ENCODE data around the gene EFCAB6. TPM values are rescaled to one million over a fixed set of nuclear protein-coding genes. Genes with fewer than 3 reads are reported as not detected.

Gene EFCAB6
- total RNA-seq, 1 donor from 2014 or later = 1.5 TPM

DNA sequence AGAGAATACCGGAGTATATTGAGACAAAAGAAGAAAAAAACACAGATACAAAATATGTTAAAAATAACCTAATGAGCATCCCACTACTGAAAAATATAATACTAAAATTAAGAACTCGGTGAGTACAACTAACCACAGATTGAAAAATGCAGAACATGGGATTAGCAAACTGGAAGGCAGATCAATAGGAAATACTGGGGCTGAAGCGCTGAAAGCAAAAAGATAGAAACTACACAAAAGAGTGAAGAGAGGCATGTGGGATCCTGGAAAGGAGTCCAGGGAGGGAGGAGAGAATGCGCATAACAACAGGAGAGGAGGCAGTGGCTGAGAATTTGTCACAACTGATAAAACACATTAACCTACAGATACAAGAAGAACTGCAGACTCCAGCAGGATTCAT, 159.3 kb downstream of the EFCAB6 start:
- Mint-ChIP-seq H3K9me3 (peaks cover 13% of the 10 kb centered on the region), H3K27me3 (ENCODE audit: low read depth) (peaks cover 8% of the 10 kb centered on the region), H3K36me3 (ENCODE audit: low read depth) (peaks cover 19% of the 10 kb centered on the region), H3K4me3 (no peak overlapping the region), H3K4me1 (no peaks in the 10 kb centered on the region), H3K27ac (ENCODE audit: unreplicated experiment) (no peak overlapping the region)
- no peak for TF ChIP-seq CTCF (conservative IDR thresholded peaks at IDR 0.05)
- no peak for DNase-seq (ENCODE audit: low read depth, low spot score)

GRCh38 chr22:43643387-43643786, 168.7 kb downstream of the EFCAB6 start:
- TF ChIP-seq CTCF (conservative IDR thresholded peaks at IDR 0.05) = no peak
- Mint-ChIP-seq H3K4me3 (no peak overlapping the region), H3K36me3 (ENCODE audit: low read depth) (peaks cover 10% of the 10 kb centered on the region), H3K9me3 (peaks cover 12% of the 10 kb centered on the region), H3K27me3 (ENCODE audit: low read depth) (peaks cover 3% of the 10 kb centered on the region), H3K4me1 (no peaks in the 10 kb centered on the region), H3K27ac (ENCODE audit: unreplicated experiment) (no peak overlapping the region)
- no peak for DNase-seq (ENCODE audit: low read depth, low spot score)

DNA sequence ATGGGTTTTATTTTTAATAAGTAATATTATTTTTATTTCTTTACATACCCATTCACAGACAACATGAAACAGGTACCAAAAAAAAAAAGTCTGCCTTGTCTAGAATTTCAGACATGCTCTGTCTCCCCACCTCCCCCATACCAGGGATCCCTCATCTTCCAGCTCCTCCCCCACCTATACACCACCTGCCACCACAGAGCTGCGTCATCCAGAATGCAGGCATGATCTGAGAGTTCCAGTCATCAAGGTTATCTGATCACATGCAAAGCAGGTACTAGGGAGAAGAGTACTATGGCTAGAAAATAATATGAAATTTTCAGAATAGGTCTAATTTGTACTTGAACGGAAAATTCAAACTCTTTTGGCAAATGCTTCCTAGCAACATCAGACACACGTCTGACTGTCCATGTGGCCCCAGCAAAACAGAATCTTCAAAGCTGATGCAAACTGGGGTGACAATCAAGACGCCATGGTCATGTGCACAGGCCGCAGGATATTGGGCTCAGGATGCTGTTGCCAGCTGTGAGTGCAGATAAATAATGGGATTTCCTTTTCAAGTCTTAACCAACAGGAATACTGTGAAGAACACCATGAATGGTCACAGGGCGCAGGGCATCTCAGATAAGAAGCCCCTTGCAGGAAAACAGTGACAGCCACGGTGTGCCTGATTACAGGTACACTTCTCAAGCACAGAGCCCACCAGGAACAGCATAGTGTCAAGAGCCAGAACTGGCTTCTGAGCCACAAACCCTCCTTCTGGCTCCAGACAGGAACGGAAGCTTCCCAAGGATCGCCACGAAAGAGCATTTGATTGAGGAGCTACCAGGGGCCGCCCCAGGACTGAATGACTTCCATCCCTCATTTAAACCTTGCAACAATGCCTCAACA, 169.5 kb downstream of the EFCAB6 start:
- TF ChIP-seq CTCF (conservative IDR thresholded peaks at IDR 0.05) = no peak
- DNase-seq (ENCODE audit: low read depth, low spot score) = no peak

DNA sequence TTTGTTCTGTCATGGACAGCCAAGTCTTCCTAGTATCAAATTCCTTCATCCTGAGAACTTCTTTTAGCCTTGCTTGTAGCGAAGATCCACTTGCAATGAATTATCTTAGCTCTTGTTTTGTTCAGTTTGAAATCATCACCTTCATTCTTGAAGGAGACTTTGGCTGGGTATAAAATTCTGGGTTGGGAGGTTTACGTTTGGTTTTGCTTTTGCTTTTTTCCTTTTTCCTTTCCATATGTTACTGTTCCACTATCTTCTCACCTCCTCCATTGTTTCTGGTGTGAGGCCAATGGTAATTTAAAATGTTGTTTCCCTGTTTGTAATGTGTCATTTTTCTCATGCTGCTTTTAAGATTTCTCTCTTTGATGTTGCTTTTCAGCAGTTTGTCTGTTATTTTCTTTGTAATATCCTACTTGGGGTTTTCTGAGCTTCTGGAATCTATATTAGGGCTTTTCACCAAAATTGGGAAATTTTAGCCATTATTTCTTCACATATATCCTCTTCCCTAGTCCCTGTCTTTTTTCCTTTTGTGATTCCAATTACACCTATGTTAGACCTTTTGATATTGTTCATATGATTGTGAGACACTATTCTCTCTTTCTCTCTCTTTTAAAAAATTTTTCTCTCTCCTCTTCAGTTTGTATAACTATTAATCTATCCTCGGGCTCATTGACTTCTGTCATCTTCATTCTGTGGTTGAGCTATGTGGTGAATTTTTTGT, 172.7 kb downstream of the EFCAB6 start:
- H3K27ac Mint-ChIP-seq (ENCODE audit: unreplicated experiment) = no peak overlapping the region
- H3K9me3 Mint-ChIP-seq = peaks cover 12% of the 10 kb centered on the region
- H3K4me1 Mint-ChIP-seq = peaks cover 4% of the 10 kb centered on the region
- DNase-seq (ENCODE audit: low read depth, low spot score) = no peak
- no peaks in the 10 kb centered on the region for H3K27me3 Mint-ChIP-seq (ENCODE audit: low read depth)
- H3K4me3 Mint-ChIP-seq = no peak overlapping the region
- peaks cover 13% of the 10 kb centered on the region for H3K36me3 Mint-ChIP-seq (ENCODE audit: low read depth)
- TF ChIP-seq CTCF (conservative IDR thresholded peaks at IDR 0.05) = no peak

More for the DNA sequence above, 169.5 kb downstream of the EFCAB6 start:
- peaks cover 13% of the 10 kb centered on the region for H3K36me3 Mint-ChIP-seq (ENCODE audit: low read depth)
- H3K9me3 Mint-ChIP-seq = peaks cover 12% of the 10 kb centered on the region
- no peak overlapping the region for H3K4me3 Mint-ChIP-seq
- H3K4me1 Mint-ChIP-seq = no peaks in the 10 kb centered on the region
- H3K27me3 Mint-ChIP-seq (ENCODE audit: low read depth) = no peaks in the 10 kb centered on the region
- H3K27ac Mint-ChIP-seq (ENCODE audit: unreplicated experiment) = no peak overlapping the region

- H3K27me3 Mint-ChIP-seq (ENCODE audit: low read depth) = no peaks in the 10 kb centered on the region
- TF ChIP-seq CTCF (conservative IDR thresholded peaks at IDR 0.05) = no peak
- peaks cover 12% of the 10 kb centered on the region for H3K9me3 Mint-ChIP-seq
- no peak for DNase-seq (ENCODE audit: low read depth, low spot score)
- H3K4me1 Mint-ChIP-seq = peaks cover 4% of the 10 kb centered on the region
- peaks cover 13% of the 10 kb centered on the region for H3K36me3 Mint-ChIP-seq (ENCODE audit: low read depth)
- H3K27ac Mint-ChIP-seq (ENCODE audit: unreplicated experiment) = no peak overlapping the region
- H3K4me3 Mint-ChIP-seq = no peak overlapping the region
These were observed 174.5 kb downstream of the EFCAB6 start for GRCh38 chr22:43637275-43638260.
